Breast epithelium (tissue), 4 donors: ENCODE measurements around the gene PIP5K1B. TPM values are rescaled to one million over a fixed set of nuclear protein-coding genes. Genes with fewer than 3 reads are reported as not detected.

Experiments used
- DNase-seq, 2 donors: peaks; one replicate each; pipeline ENCODE4 v3.0.0-alpha.2; 2019; ENCODE audit warnings: low spot score in 2 of 2
- H3K27ac ChIP-seq, 2 donors: fragments of 200-600 bp; sonication (generic) in 1 of 2; one replicate each; pipeline ENCODE4 v1.5.1; 2016 to 2019; ENCODE audit warnings: mild to moderate bottlenecking in 1 of 2
- H3K27me3 ChIP-seq, 2 donors: fragments of 200-600 bp; sonication (generic) in 1 of 2; one replicate each; pipeline versions ENCODE4 v1.5.1 to v1.6.0; 2017 to 2019; ENCODE audit warnings: control low read depth in 1 of 2, mild to moderate bottlenecking in 1 of 2
- H3K36me3 ChIP-seq: fragments of 200-600 bp; one replicate; pipeline ENCODE4 v1.5.1; 2019
- H3K4me1 ChIP-seq, 2 donors: fragments of 200-600 bp; sonication (generic); one replicate each; pipeline ENCODE4 v1.5.1; 2016 to 2019; ENCODE audit warnings: control low read depth in 1 of 2
- H3K4me3 ChIP-seq, 3 donors: fragments of 200-600 bp; sonication (generic); 1 replicate in 2 of 3; 2 replicates in 1 of 3; pipeline ENCODE4 v1.5.1; 2016 to 2019; ENCODE audit warnings: mild to moderate bottlenecking in 3 of 3, moderate library complexity in 2 of 3
- H3K9me3 ChIP-seq, 2 donors: fragments of 200-600 bp; sonication (generic) in 1 of 2; one replicate each; pipeline ENCODE4 v1.5.1; 2016 to 2019; ENCODE audit warnings: control low read depth in 1 of 2
- CTCF ChIP-seq, 3 donors: fragments of 450-650 bp; IDR thresholded peaks; one replicate each; pipeline ENCODE4 v1.5.1; 2016 to 2017; ENCODE audit warnings: antibody characterized with exemption in 3 of 3, mild to moderate bottlenecking in 3 of 3, moderate library complexity in 3 of 3
- POLR2A ChIP-seq: fragments of 450-650 bp; IDR thresholded peaks from one replicate; pipeline ENCODE4 v1.6.1; 2016; ENCODE audit warnings: antibody characterized with exemption, mild to moderate bottlenecking, moderate library complexity
- POLR2AphosphoS5 ChIP-seq, 3 donors: sonication (generic); formaldehyde crosslinking; IDR thresholded peaks; one replicate each; pipeline ENCODE4 v1.6.1; 2017; ENCODE audit warnings: antibody characterized with exemption in 3 of 3
- intact Hi-C: fragments of 100-400 bp; cut with DNase I; formaldehyde crosslinking; loops from one replicate; pipeline ENCODE4 v1.15.1; 2023; ENCODE audit warnings: low total_unique reads
- total RNA-seq, 3 donors: library from RNA; depleted of rRNA; stranded (reverse); fragments of >200 nt; gene quantifications; one replicate each; pipeline ENCODE4 v1.1.0, GENCODE V29; 2016

The PIP5K1B gene
- total RNA-seq, 3 donors from 2014 or later, result 0.80 to 11.1 (median 9.8) TPM

GRCh38 chr9:69054989-69055388 lies 349.9 kb downstream of the PIP5K1B start:
- no peak overlapping the region for H3K4me3 ChIP-seq
- no peaks in the 10 kb centered on the region for H3K36me3 ChIP-seq
- TF ChIP-seq POLR2AphosphoS5 (IDR thresholded peaks at IDR 0.05) (no peak), CTCF (IDR thresholded peaks at IDR 0.05) (no peak)
- no peaks in the 10 kb centered on the region for H3K27me3 ChIP-seq
- H3K4me1 ChIP-seq, result no peaks in the 10 kb centered on the region
- no peak overlapping the region for H3K27ac ChIP-seq
- H3K9me3 ChIP-seq, result no peaks in the 10 kb centered on the region
- intact Hi-C loops, result loop anchor here (10.0 kb wide), 1 partner anchor 140 kb away; no protein-coding TSS in a partner anchor
- no peak for DNase-seq

- Histone ChIP-seq H3K36me3 (no peaks in the 10 kb centered on the region), H3K4me1 (no peaks in the 10 kb centered on the region), H3K4me3 (no peak overlapping the region), H3K9me3 (no peaks in the 10 kb centered on the region), H3K27ac (no peak overlapping the region), H3K27me3 (no peaks in the 10 kb centered on the region)
- intact Hi-C loops, result loop anchor here (10.0 kb wide), 1 partner anchor 138 kb away; no protein-coding TSS in a partner anchor
- TF ChIP-seq CTCF (IDR thresholded peaks at IDR 0.05) (no peak), POLR2AphosphoS5 (IDR thresholded peaks at IDR 0.05) (no peak)
- no peak for DNase-seq
Observed at GRCh38 chr9:69056191-69056815, 351.3 kb downstream of the PIP5K1B start.

- Histone ChIP-seq H3K36me3 (no peaks in the 10 kb centered on the region), H3K9me3 (no peaks in the 10 kb centered on the region), H3K4me1 (no peaks in the 10 kb centered on the region), H3K27ac (no peak overlapping the region), H3K27me3 (no peaks in the 10 kb centered on the region), H3K4me3 (no peak overlapping the region)
- intact Hi-C loops, result loop anchor here (10.0 kb wide), 1 partner anchor 137 kb away; no protein-coding TSS in a partner anchor
- no peak for DNase-seq
- TF ChIP-seq POLR2AphosphoS5 (IDR thresholded peaks at IDR 0.05) (no peak), CTCF (IDR thresholded peaks at IDR 0.05) (no peak), POLR2A (no peak)
Observed at GRCh38 chr9:69058101-69058500, 353.1 kb downstream of the PIP5K1B start.

Other genes starting within 250 kb of the PIP5K1B start
- gene TMEM252, start 164.4 kb upstream of the PIP5K1B start, total RNA-seq, result not detected